ENCODE data around the gene ATL3.
"Not testable (repeated sequence)": the region's sequence is repeated elsewhere in the genome, so short reads cannot be mapped to it uniquely, and the experiment has no call there.

Gene ATL3, protein sequence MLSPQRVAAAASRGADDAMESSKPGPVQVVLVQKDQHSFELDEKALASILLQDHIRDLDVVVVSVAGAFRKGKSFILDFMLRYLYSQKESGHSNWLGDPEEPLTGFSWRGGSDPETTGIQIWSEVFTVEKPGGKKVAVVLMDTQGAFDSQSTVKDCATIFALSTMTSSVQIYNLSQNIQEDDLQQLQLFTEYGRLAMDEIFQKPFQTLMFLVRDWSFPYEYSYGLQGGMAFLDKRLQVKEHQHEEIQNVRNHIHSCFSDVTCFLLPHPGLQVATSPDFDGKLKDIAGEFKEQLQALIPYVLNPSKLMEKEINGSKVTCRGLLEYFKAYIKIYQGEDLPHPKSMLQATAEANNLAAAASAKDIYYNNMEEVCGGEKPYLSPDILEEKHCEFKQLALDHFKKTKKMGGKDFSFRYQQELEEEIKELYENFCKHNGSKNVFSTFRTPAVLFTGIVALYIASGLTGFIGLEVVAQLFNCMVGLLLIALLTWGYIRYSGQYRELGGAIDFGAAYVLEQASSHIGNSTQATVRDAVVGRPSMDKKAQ

DNA sequence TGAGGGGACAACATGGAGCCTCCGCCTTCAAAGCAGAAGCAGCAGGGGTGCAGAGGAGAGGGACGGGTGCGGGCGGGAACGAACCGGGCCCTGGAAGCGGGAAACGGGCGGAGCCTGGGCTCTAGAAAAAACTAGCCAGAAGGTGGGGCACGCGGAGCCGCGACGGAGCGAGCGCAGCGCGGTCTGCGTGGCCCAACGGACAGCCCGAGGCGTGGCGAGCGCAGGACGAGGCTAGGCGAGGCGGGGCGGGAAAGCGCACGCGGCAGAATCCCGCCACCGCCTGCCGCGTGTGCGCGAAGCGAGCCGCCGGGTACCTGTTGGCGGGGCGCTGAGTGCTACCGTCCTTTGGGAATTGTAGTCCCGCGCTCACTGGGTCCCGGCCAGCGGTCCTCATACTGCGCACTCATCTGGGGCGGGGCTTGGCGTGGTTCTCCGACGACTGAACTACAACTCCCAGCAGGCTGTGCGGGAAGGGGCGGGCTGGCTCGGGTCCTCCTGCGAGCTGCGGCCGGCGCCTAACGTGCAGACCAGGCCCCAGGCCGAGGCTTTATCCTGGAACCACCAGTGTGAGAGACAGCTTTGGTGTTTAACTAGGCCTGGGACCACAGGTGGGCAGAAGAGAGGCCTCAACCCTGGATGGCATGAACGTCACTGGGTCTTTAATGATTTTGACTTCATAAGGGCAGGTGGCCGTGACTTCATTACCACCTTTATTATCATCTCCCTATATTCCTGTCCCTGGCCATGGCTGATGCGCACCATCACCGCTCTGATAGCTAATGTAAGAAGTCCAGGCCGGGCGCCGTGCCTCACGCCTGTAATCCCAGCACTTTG is at the start of gene ATL3:
TSS of gene ATL3 (minus strand) at position 55 of the 834 bp plus-strand sequence. CDS start at position 14, 41 bp downstream.
- DNase-seq (ENCODE audit: low read depth in 2 of 2, low spot score in 1 of 2): peak; percentile 88 to 89

DNA sequence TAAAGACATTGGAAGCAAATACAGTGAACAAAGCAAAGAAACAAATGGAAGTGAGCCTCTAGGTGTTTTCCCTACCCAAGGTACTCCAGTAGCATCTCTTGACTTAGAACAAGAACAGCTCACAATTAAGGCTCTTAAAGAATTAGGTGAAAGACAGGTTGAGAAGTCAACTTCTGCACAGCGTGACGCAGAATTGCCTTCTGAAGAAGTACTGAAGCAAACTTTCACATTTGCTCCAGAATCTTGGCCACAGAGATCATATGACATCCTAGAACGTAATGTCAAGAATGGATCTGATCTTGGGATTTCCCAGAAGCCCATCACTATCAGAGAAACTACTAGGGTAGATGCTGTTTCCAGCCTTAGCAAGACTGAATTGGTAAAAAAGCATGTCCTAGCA is 49.4 kb upstream of the ATL3 start:
- no peak for DNase-seq (ENCODE audit: low read depth in 2 of 2, low spot score in 1 of 2)

DNA sequence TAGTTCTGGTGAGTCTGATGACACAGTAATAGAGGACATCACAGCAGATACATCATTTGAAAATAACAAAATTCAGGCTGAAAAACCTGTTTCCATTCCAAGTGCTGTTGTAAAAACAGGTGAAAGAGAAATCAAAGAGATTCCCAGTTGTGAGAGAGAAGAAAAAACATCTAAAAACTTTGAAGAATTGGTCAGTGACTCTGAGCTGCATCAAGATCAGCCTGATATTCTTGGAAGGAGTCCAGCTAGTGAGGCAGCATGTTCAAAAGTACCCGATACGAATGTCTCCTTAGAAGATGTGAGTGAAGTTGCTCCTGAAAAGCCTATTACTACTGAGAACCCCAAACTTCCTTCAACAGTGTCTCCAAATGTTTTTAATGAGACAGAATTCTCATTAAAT is 48.8 kb upstream of the ATL3 start:
- no peak for DNase-seq (ENCODE audit: low read depth in 2 of 2, low spot score in 1 of 2)

DNA sequence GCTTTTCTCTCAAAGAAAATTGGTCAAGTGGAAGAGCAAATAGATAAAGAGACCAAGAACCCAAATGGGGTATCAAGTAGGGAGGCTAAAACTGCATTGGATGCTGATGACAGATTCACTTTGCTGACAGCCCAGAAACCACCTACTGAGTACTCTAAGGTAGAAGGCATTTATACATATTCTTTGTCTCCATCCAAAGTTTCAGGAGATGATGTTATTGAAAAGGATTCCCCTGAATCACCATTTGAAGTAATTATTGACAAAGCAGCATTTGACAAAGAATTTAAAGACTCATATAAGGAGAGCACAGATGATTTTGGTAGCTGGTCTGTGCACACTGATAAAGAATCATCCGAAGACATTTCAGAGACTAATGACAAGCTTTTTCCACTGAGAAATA is 47.8 kb upstream of the ATL3 start:
- DNase-seq (ENCODE audit: low read depth in 2 of 2, low spot score in 1 of 2): no peak

DNA sequence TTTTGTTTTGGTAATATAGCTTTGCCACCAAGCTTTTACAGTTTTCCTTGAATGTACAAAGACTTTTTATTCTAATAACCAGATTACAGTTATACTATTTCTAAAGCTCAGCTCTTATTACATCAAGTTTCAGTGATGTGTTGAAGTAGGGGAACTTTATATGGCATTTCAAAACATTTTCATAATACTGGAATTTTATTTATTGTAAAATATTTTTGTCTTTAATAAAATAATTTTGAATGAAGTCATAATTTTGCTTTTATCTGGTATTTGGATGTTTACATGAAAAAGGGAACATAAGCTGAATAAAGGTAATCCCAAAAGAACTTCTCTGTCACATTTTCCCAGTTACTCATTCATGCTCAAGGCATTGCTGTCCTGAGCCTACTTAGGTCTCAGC is 44.9 kb upstream of the ATL3 start:
- DNase-seq (ENCODE audit: low read depth in 2 of 2, low spot score in 1 of 2): no peak

DNA sequence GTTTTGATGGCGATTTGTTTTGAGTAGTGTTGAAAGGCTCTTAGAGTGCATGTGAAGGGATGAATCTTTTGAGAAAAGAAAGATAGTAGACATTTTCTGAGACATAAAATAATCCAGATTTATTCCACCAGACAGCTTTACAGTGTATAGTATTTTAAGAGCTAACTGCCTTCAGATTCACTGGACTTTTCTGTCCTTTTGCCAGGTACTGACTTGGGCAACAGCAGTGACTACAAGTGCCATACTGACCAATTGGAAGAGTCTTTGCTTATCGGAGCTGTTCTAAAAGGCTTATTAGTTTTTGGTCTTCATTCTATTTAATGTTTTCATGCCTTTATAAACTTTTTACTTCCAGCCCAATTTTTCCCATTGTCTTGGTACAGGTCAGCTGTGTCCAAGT is 42.6 kb upstream of the ATL3 start:
- DNase-seq (ENCODE audit: low read depth in 2 of 2, low spot score in 1 of 2): no peak

DNA sequence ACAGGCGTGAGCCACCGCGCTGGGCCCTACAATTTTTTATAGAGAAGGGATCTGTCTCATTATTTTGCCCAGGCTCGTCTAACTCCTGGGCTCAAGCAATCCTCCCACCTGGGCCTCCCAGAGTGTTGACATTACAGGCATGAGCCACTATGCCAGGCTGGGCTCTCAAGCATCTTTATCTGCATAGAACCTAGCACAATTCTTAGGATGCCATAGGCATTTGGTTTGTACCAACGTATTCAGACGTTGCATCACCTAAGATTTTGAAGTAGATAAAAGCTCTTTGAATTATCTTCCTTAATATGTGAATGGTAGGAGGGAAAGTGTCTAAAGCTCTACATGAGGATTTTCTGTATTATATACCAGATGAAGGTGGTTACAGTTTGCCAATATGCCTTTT is 40.7 kb upstream of the ATL3 start:
- no peak for DNase-seq (ENCODE audit: low read depth in 2 of 2, low spot score in 1 of 2)

DNA sequence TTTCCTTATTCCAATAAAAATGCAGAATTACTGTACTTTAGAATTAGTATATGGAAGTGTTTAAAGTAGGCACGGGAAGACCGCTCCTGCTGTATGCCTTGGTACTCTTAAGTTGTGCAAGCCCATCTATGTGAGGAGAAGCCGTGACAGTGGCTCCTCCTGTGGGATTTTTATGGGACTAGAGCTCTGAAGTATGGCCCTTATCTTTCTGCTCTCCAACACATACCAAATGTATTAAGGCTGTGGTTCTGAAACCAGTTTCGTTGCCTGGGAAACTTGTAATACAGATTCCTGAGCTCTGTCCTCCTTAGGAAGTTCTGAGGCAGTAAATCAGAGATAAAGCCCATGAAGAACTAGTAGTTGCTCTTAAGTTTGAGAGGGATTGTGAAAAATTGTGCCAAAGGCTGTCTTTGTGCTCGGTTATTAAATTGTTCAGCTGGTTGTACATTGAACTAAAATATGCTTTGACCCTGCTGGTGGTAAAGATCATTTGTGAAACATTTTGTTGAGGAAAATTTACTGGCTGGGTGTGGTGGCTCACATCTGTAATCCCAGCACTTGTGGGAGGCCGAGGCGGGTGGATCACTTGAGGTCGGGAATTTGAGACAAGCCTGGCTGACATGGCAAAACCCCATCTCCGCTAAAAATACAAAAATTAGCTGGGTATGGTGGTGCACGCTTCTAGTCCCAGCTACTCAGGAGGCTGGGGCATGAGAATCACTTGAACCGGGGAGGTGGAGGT is 39.5 kb upstream of the ATL3 start:
- no peak for DNase-seq (ENCODE audit: low read depth in 2 of 2, low spot score in 1 of 2)

DNA sequence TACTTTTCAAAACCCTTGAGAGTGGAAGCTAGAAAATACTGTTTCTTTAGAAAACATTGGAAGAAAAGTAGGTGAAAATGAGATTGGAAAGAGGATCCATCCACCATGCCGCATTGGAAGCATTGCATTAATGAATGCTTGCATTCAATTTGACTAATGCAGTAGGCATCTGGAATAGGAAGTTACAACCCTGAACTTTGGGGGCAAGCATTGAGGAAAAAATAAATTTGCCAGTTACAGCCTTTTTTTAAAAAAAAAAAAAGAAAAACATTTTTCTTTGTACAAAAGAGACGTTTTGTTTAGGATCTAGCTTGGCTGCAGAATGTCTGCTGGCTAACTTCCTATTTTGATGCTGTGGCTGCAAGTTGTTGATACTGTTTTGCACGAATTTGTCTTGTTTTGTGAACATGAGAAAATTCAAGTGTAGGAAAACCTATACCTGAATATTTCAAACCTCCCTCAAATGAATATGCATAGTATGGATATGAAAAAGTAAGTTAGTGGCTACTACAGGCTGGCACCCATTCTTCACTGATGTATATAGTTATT is 38.2 kb upstream of the ATL3 start:
- no peak for DNase-seq (ENCODE audit: low read depth in 2 of 2, low spot score in 1 of 2)

DNA sequence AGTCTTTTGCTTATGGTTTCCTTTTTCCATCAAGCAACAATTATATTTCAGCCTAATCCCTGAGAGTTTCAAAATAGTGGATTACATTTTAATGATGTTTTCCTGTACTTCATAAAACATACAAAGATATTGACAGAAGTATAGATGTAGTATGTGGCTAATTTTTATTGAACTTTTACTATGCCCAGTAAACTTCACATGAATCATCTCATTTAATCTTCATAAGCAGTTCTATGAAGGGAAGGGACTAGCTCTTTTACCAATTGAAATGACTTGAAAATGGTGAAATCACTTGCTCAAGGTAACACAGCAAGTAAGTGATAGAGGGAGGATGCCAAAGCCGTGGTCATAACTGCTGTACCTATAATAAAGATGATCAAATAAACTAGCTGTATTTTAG is 37.6 kb upstream of the ATL3 start:
- no peak for DNase-seq (ENCODE audit: low read depth in 2 of 2, low spot score in 1 of 2)

DNA sequence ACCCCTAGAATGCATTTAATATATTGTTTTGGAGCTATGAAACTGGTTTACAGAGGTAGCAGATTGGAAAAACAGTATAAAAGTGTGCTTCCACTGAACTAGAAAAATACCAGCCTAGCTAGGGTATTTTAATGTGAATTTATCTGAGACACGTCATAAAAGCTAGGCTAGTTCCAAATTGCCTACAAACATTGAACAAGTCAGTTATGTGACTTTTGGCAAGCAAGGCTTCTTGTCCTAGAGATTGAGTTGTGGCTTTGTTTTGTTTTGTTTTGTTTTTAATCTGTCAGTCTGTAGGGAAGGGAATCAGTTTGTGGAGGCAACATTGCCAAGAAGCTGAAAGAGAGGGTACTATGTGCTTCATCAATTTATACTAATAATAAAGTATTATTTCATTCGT is 34.4 kb upstream of the ATL3 start:
- no peak for DNase-seq (ENCODE audit: low read depth in 2 of 2, low spot score in 1 of 2)

DNA sequence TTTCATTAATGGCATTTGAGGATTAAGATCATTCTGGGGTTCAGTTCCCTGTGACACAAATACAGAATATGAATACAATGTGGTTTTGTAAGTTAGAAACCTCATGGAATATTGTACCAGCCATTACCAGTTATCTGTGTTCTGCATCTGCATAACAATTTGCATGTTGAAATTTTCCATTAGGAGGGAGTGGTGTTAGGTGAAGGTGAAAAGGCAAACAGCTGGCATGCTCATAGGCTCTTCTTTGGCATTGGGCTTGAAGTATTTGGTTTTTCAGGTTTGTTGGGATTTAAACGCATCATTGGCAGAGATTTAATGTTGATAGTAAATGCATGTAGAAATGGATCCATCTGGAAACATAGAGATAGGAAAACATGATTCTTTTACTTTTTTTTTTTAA is 28.7 kb upstream of the ATL3 start:
- no peak for DNase-seq (ENCODE audit: low read depth in 2 of 2, low spot score in 1 of 2)

DNA sequence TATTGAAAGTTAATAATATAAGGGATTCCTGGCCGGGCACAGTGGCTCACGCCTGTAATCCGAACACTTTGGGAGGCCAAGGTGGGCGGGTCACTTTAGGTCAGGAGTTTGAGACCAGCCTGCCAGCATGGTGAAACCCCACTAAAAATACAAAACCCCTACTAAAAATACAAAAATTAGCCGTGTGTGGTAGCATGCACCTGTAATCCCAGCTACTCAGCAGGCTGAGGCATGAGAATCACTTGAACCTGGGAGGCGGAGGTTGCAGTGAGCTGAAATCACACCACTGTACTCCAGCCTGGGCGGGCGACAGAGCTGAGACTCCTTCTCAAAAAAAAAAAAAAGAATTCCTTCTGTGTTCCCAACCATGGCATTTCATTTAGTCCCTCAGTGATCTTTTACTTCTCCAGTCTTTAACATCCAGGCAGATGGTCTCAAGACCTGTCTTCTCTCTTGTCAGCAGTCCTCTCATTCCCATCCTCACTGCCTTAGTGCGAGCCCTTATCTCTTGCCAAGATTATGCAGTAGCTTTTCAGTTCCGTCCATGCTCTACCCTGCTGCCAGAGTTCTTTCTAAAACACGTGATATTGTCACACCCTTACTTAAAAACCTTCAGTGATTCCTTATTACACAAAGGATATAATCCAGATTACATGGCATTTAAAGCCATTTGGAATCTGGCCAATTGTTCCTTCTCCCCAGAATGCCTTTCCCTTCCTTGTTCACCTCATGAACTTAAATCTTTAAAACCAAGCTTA is 28.0 kb upstream of the ATL3 start:
- no peak for DNase-seq (ENCODE audit: low read depth in 2 of 2, low spot score in 1 of 2)

DNA sequence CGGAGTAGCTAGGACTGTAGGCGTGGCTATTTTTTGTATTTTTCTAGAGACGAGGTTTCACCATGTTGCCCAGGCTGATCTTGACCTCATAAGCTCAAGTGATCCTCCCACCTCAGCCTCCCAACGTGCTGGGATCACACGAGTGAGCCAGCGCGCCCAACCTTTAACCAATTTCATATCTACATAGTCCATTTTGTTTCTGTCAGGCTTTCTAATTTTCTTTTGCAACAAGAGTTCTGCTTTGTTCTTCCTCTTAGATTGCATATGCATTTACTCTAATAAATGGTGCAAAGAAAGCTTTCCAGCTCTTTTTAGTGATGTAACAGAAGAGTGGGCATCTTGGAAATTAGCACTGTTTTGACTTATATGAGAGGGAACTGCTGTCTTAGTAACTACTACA is 23.4 kb upstream of the ATL3 start:
- no peak for DNase-seq (ENCODE audit: low read depth in 2 of 2, low spot score in 1 of 2)

DNA sequence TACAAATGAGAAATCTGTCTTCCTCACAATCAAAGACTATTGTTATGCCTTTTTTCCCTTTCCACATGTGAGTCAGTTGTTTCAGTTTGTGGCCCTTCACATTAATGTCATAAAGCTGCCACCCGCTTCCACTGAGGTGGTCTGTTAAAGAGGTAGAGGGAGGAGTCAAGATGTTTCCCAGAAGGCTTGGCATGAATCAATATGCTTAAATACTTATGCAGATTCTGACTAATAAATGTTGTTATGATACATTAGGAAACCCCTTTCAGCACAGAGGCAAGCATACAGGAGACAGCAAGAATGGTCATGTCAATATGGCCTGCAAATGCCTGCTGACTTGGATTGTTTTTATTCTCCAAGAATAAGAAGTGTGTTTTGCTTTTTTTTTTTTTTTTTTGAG is 16.7 kb upstream of the ATL3 start:
- DNase-seq (ENCODE audit: low read depth in 2 of 2, low spot score in 1 of 2): no peak

DNA sequence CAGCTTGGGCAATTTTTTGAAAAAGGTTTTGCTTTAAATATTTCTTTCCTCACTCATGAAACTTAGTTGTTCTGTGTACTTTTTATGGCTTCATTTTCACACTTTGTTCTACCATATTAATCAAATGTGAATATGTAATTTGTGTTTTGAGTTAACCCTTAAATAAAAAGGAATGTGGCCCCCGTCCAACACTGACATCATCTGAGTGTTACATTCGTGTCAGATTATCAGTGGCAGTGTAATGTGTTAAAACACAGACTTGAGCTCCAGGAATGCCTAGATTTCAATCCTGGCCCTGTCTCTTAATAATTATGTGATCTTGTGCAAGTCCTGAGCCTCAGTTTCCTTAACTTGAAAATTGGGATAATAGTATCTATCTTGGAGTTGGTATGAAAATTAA is 15.8 kb upstream of the ATL3 start:
- DNase-seq (ENCODE audit: low read depth in 2 of 2, low spot score in 1 of 2): no peak

DNA sequence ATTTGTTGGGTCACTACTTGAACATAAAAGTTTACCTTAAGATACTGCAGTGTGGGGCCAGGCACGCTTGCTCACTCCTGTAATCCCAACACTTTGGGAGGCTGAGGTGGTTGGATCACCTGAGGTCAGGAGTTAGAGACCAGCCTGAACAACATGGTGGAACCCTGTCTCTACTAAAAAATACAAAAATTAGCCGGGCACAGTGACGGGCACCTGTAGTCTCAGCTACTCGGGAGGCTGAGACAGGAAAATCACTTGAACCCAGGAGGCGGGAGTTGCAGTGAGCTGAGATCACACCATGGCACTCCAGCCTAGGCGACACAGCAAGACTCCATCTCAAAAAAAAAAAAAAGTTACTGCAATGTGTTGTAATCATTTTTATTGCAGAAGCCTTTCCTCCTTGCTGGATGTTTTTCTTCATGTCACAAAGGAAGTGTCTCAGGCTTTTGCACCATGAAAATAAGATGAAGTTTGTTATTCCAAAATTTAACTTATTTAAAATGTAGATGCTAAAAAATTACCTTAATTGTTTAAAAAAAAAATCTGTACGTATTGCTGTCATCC is 14.1 kb upstream of the ATL3 start:
- not testable (repeated sequence) for DNase-seq (ENCODE audit: low read depth in 2 of 2, low spot score in 1 of 2)

DNA sequence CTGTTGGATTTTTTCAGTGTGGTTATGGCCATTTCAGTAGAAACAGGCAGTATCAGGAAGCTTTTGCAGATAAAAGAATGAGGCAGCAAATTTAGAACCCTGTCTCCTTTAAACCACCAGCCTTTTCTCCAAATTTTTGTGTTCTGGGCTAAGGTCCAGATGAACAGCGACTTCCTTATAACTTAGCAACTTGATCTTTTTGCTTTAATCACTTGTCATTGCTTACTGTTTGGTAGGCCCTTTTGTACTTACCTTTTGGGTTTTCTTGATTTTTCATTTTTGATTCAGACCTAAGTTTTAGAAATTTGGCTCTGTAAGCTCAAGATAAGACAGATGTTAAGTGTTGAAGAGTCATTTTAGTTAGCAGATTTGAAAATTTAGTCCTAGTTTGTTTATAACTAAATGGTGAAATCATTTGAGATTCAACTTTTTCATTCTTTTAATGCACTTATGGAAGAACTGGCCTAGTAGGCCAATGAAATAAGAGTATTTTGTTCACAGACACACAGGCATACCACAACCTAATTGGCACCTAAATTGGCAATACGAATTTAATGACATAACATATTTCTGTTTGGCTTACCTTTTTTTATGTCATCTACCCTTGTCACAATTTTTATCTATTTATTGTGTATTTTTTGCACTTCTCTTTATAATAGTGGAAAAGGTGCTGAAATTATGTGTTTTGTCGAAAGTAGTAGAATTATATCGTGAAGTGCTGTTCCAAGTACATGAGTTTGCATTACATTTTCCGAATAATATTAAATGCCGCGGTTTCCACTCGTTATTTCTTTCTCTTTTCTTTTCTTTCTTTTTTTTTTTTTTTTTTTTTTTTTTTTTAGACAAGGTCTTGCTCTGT is 12.2 kb upstream of the ATL3 start:
- no peak for DNase-seq (ENCODE audit: low read depth in 2 of 2, low spot score in 1 of 2)
